SU-DHL-6 (cell line): ENCODE results near the gene MATN3.
"Not testable (repeated sequence)": the region's sequence is repeated elsewhere in the genome, so short reads cannot be mapped to it uniquely, and the experiment has no call there.

Experiments
- H2AFZ ChIP-seq: fragments of 200-600 bp; sonication (generic); 2 replicates; pipeline ENCODE4 v1.6.1; 2014; ENCODE audit warnings: low read depth, mild to moderate bottlenecking, moderate library complexity, mixed read lengths, antibody characterized with exemption, low read length; ENCODE audit not compliant: severe bottlenecking
- H3F3A ChIP-seq: fragments of 200-600 bp; shearing (Covaris generic); 2 replicates; pipeline ENCODE4 v1.6.0; 2016; ENCODE audit warnings: antibody characterized with exemption, mild to moderate bottlenecking; ENCODE audit not compliant: insufficient read depth
- H3K27ac ChIP-seq: fragments of 200-600 bp; sonication (generic); 2 replicates; pipeline ENCODE4 v1.5.1; 2016; ENCODE audit warnings: low read depth, mild to moderate bottlenecking, low read length, moderate library complexity, mixed read lengths
- H3K27me3 ChIP-seq: fragments of 200-600 bp; sonication (generic), shearing (Covaris generic); 2 replicates; pipeline ENCODE4 v1.6.0; 2014; ENCODE audit warnings: mild to moderate bottlenecking, low read length
- H3K36me3 ChIP-seq: fragments of 200-600 bp; sonication (generic); 2 replicates; pipeline ENCODE4 v1.6.1; 2014; ENCODE audit warnings: mild to moderate bottlenecking, low read length, mixed read lengths
- H3K4me2 ChIP-seq: fragments of 300-600, 200-600 bp; shearing (Covaris generic), sonication (generic); 2 replicates; pipeline ENCODE4 v1.6.0; 2014; ENCODE audit warnings: low read length, low read depth, mild to moderate bottlenecking; ENCODE audit not compliant: poor library complexity, severe bottlenecking
- H3K4me3 ChIP-seq: fragments of 200-600 bp; sonication (generic); 2 replicates; pipeline ENCODE4 v1.5.1; 2014; ENCODE audit warnings: antibody characterized with exemption, low read length, mild to moderate bottlenecking, mixed read lengths; ENCODE audit not compliant: insufficient read depth, poor library complexity, severe bottlenecking
- H3K79me2 ChIP-seq: fragments of 200-600 bp; sonication (generic); 2 replicates; pipeline ENCODE4 v1.6.1; 2014; ENCODE audit warnings: mild to moderate bottlenecking, low read length, moderate library complexity; ENCODE audit not compliant: insufficient read depth
- H3K9ac ChIP-seq: fragments of 200-600 bp; sonication (generic); 2 replicates; pipeline ENCODE4 v1.7.0; 2014; ENCODE audit warnings: mild to moderate bottlenecking, low read length
- H3K9me2 ChIP-seq: fragments of 200-600 bp; sonication (generic); replicated peaks from 2 replicates; pipeline ENCODE4 v1.6.1; 2014; ENCODE audit warnings: low read length; ENCODE audit not compliant: insufficient read depth
- H3K9me3 ChIP-seq: fragments of 200-600 bp; sonication (generic); 2 replicates; pipeline ENCODE4 v1.6.1; 2014; ENCODE audit warnings: low read length, mixed read lengths; ENCODE audit not compliant: insufficient read depth
- H4K20me1 ChIP-seq: fragments of 200-600 bp; sonication (generic); 2 replicates; pipeline ENCODE4 v1.6.1; 2014; ENCODE audit warnings: low read depth, mild to moderate bottlenecking, antibody characterized with exemption, low read length, moderate library complexity, mixed read lengths
- EZH2phosphoT487 ChIP-seq: fragments of 200-600 bp; sonication (generic), shearing (Covaris generic); conservative IDR thresholded peaks from 2 replicates; pipeline ENCODE4 v1.6.1; 2018; ENCODE audit warnings: mild to moderate bottlenecking, antibody characterized with exemption, low read length, moderate library complexity, mixed read lengths
- TF ChIP-seq, protein P1 (sequence below): fragments of 200-600 bp; sonication (generic); IDR thresholded peaks from one replicate; pipeline ENCODE4 v1.5.1; 2017; ENCODE audit warnings: antibody characterized with exemption, mild to moderate bottlenecking, low read length, moderate library complexity; ENCODE audit not compliant: insufficient read depth, poor library complexity, severe bottlenecking

Gene MATN3

DNA sequence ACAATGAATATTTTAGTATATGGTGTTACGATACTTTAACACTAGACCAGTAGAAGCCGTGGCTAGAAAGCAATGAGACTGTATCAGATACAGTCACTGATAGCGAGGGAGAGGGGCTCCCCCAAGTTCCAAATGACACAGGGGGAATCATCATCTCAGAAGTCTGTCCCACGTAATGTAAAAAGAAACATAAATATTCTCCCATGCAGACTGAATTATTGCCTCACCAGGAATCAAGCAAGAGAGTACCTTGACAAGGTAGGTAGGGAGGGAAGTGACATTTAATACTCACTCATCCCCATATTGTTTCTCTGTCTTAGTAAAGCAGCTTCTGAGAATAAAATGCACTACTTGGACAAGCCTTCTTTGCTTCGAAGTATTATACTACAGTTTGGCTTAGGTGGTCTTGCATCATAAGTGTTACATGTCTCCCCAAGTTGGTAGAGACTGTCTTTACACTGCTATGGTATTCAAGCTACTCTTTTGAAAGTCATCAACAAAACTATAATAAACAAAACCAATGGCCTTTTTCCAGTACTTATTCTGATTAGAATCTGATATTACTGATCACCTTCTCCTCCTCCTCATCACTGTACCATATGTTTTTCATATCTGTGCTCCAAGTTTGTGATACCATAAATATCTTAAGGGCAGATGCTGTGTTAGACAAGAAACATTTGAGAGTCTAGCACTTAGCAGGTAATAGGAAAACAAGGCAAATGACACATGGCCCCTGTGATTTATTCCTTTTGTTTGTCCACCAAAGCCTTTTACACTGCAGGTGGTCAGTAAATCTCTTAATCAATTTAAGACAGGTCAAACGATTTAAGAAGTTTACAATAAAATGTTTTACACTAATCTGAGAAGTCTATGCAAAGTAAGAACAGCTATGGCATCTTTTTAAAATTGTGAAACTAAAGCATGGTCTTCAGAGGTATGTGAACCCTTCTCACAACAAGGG lies 36.3 kb upstream of the MATN3 start:
- 0 out of 2 replicates have a peak overlapping the region, but pooled peaks have one; percentile 35 for H3K27ac ChIP-seq
- H3K9me2 ChIP-seq, result no peaks in the 10 kb centered on the region
- peaks cover 69% of the 10 kb centered on the region for H3K79me2 ChIP-seq
- no peaks in the 10 kb centered on the region for H3K36me3 ChIP-seq
- H2AFZ ChIP-seq, result no peak overlapping the region
- no peaks in the 10 kb centered on the region for H3K27me3 ChIP-seq
- H3K9me3 ChIP-seq, result no peaks in the 10 kb centered on the region
- TF ChIP-seq, protein P1, sequence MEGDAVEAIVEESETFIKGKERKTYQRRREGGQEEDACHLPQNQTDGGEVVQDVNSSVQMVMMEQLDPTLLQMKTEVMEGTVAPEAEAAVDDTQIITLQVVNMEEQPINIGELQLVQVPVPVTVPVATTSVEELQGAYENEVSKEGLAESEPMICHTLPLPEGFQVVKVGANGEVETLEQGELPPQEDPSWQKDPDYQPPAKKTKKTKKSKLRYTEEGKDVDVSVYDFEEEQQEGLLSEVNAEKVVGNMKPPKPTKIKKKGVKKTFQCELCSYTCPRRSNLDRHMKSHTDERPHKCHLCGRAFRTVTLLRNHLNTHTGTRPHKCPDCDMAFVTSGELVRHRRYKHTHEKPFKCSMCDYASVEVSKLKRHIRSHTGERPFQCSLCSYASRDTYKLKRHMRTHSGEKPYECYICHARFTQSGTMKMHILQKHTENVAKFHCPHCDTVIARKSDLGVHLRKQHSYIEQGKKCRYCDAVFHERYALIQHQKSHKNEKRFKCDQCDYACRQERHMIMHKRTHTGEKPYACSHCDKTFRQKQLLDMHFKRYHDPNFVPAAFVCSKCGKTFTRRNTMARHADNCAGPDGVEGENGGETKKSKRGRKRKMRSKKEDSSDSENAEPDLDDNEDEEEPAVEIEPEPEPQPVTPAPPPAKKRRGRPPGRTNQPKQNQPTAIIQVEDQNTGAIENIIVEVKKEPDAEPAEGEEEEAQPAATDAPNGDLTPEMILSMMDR, result no peak
- TF ChIP-seq EZH2phosphoT487, result no peak
- H3K9ac ChIP-seq, result peak overlapping the region; percentile 73
- no peaks in the 10 kb centered on the region for H3F3A ChIP-seq
- peaks cover 7% of the 10 kb centered on the region; the same call in 1 of the 2 replicates for H4K20me1 ChIP-seq
- peak overlapping the region; percentile 82 for H3K4me2 ChIP-seq
- no peak overlapping the region for H3K4me3 ChIP-seq

DNA sequence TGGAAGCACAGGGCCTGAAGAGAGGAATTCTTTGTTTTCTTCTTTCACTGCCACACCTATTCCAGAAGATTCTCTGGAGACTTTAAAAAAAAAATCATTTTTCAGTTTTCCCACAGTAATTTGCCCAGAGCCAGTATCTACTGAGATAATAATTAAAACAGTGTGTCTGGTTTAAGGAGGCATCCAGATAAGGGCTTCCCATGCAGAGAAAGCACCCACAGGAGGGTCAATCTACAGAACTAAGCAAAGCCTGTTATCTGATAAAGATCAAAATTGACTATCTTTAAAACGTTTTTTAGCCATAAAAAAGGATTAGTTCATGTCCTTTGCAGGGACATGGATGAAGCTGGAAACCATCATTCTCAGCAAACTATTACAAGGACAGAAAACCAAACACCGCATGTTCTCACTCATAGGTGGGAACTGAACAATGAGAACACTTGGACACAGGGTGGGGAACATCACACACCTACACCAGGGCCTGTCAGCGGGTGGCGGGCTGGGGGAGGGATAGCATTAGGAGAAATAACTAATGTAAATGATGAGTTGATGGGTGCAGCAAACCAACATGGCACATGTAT lies 33.3 kb upstream of the MATN3 start:
- not testable (repeated sequence) for H3F3A ChIP-seq, H3K9ac ChIP-seq, H3K4me3 ChIP-seq, H2AFZ ChIP-seq, H3K9me2 ChIP-seq, H3K9me3 ChIP-seq, H3K27ac ChIP-seq, H3K4me2 ChIP-seq, H3K36me3 ChIP-seq, H3K27me3 ChIP-seq
- H3K79me2 ChIP-seq, result peaks cover 85% of the 10 kb centered on the region
- peaks cover 11% of the 10 kb centered on the region for H4K20me1 ChIP-seq

DNA sequence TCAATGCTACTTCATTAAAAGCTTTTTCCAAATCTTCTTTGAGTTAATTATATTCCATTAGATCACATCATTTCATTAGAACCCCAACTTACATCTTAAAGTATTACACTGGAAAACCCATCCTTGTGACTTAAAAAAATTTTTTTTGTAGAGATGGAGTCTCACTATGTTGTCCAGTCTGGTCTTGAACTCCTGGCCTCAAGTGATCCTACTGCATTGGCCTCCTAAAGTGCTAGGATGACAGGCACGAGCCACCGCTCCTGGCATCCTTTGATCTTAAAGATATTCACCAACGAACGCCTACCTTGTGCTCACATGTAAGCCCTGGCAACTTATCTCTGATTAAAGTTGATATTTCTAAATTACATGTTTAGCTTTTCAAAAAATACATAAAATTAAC lies 32.3 kb upstream of the MATN3 start:
- H3K4me2 ChIP-seq, result no peak overlapping the region
- H3K9ac ChIP-seq, result no peak overlapping the region
- H2AFZ ChIP-seq, result no peak overlapping the region
- no peak overlapping the region for H3K4me3 ChIP-seq
- peaks cover 76% of the 10 kb centered on the region for H3K79me2 ChIP-seq
- H3K36me3 ChIP-seq, result 0 out of 2 replicates have a peak, but pooled peaks cover 5% of the 10 kb centered on the region
- H4K20me1 ChIP-seq, result peaks cover 11% of the 10 kb centered on the region
- H3K27ac ChIP-seq, result no peak overlapping the region
- H3K27me3 ChIP-seq, result no peaks in the 10 kb centered on the region
- H3K9me3 ChIP-seq, result no peaks in the 10 kb centered on the region
- H3F3A ChIP-seq, result no peaks in the 10 kb centered on the region
- no peaks in the 10 kb centered on the region for H3K9me2 ChIP-seq
- TF ChIP-seq, protein P1, result no peak
- no peak for TF ChIP-seq EZH2phosphoT487

DNA sequence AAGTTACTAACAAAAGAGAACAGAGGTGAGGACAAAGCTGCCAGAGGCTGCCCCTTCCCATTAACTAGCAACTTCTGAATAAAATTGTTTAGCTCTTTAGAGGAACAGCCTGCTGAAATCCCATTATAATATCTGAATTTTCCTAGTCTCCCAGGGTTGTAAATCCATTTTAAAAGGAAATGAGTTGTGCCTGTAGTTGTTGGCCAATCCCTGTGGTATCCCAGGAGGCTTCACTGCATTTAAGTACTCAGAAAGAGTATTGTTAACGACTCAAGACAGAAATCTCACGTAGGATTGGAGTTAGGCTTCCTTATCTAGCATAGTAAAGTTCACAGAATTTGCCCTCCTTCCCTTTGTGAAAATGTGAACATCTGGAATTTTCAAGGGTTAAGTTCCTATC lies 30.1 kb upstream of the MATN3 start:
- no peak overlapping the region for H3K4me3 ChIP-seq
- H3K9ac ChIP-seq, result no peak overlapping the region
- H3K27ac ChIP-seq, result no peak overlapping the region
- peaks cover 4% of the 10 kb centered on the region for H4K20me1 ChIP-seq
- H3K27me3 ChIP-seq, result no peaks in the 10 kb centered on the region
- no peaks in the 10 kb centered on the region for H3K9me3 ChIP-seq
- no peaks in the 10 kb centered on the region for H3K9me2 ChIP-seq
- H2AFZ ChIP-seq, result no peak overlapping the region
- TF ChIP-seq, protein P1, result no peak
- TF ChIP-seq EZH2phosphoT487, result no peak
- H3F3A ChIP-seq, result no peaks in the 10 kb centered on the region
- no peak overlapping the region for H3K4me2 ChIP-seq
- 0 out of 2 replicates have a peak, but pooled peaks cover 5% of the 10 kb centered on the region for H3K36me3 ChIP-seq
- peaks cover 54% of the 10 kb centered on the region for H3K79me2 ChIP-seq
